ENCODE results near the gene PCDHAC2.

The PCDHAC2 gene

DNA sequence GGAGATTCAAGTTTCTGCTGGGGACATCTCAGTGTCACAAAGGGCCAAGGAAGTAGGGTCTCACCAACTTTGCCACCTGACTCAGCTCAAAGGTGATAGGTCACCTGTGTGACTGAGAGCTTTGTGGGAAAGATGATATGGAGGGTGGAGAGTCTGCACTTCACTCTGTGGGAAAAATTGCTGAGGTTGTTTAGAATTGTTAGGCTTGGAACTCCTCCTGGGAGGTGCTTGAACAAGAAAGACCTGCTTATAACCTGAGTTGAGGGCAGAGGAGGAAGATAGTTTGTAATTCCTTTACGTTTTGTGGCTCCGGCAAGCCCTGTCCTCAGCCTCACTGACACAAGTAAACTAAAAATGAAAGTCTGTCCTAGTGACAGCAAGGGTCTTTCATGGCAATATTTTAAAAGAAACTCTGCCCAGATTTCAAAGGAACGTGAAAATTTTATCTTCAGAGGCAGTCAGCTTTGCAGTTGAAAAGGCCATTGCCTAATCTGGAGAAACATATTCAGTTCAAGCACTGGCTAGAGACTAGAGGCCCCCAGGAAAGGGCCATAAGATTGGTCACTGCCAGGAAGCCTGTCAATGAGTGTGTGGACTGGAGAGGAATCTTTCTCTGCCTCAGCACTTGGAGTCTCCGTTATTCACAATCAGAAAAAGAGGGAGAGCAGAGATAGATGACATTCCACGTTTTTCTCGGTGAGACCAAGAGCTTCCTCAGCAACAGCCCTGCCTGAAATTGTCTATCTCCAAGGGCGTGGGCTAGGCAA is 23.2 kb downstream of the PCDHAC2 start:
- TF ChIP-seq, protein P1, sequence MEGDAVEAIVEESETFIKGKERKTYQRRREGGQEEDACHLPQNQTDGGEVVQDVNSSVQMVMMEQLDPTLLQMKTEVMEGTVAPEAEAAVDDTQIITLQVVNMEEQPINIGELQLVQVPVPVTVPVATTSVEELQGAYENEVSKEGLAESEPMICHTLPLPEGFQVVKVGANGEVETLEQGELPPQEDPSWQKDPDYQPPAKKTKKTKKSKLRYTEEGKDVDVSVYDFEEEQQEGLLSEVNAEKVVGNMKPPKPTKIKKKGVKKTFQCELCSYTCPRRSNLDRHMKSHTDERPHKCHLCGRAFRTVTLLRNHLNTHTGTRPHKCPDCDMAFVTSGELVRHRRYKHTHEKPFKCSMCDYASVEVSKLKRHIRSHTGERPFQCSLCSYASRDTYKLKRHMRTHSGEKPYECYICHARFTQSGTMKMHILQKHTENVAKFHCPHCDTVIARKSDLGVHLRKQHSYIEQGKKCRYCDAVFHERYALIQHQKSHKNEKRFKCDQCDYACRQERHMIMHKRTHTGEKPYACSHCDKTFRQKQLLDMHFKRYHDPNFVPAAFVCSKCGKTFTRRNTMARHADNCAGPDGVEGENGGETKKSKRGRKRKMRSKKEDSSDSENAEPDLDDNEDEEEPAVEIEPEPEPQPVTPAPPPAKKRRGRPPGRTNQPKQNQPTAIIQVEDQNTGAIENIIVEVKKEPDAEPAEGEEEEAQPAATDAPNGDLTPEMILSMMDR (conservative IDR thresholded peaks at IDR 0.05; ENCODE audit: low read depth) = no peak
- H3K27ac ChIP-seq = no peak overlapping the region
- POLR2A ChIA-PET (ENCODE audit: low non-redundant PET) = interaction anchor here (0.7 kb wide), 1 partner anchor 46 kb away, joined by 3 read pairs; no protein-coding TSS in a partner anchor
- DNase-seq (ENCODE audit: low spot score) = no peak
- CTCF ChIA-PET = interaction anchor here (0.5 to 0.6 kb wide), 3 partner anchors 9 to 1356 kb away, joined by 3 to 6 read pairs (median 4); partner anchors contain the start of gene PCDHA11

DNA sequence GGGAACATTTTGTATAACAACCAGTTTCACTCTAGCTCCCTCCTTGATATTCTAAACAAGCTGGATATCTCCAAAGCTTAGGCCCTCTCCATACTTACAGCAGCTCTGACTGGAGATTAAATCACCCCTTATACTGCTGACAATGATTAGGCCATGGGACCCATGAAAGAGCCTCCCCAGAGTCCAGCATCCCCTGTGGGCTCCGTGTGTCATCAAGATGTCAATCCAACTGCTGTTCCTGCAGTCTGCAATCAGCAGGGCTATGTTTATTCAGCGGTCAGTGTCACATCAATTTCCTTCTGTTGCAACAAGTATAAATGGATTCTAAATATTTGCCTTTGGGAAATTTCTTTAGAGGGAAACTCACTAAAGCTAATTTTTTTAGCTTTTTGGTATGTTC is 26.6 kb downstream of the PCDHAC2 start:
- ChIA-PET POLR2A (ENCODE audit: low non-redundant PET) (no interaction called here), CTCF (no interaction called here)
- no peak overlapping the region for H3K27ac ChIP-seq
- DNase-seq (ENCODE audit: low spot score) = no peak
- TF ChIP-seq, protein P1 (conservative IDR thresholded peaks at IDR 0.05; ENCODE audit: low read depth) = no peak

DNA sequence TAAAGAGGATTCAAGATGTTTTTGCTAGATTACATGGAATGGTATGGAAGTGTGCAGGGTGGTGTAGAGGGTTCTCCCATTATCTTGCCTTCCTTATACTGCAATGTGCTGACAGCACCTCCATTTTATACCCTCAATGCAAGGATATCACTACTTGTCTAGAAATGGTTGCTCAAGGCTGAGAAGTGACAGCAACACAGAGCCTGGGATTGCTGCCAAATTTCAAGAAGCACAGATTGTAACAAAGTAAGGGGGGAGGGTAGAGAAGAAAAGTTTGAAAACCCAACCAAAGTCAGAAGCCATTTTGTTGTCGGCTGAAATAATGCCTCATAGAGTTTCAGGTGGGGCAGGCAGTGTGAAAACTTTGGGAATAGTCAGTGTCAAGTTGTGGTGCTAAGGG is 29.8 kb downstream of the PCDHAC2 start:
- no peak for DNase-seq (ENCODE audit: low spot score)
- TF ChIP-seq, protein P1 (conservative IDR thresholded peaks at IDR 0.05; ENCODE audit: low read depth) = no peak
- CTCF ChIA-PET = no interaction called here
- POLR2A ChIA-PET (ENCODE audit: low non-redundant PET) = no interaction called here
- H3K27ac ChIP-seq = no peak overlapping the region

DNA sequence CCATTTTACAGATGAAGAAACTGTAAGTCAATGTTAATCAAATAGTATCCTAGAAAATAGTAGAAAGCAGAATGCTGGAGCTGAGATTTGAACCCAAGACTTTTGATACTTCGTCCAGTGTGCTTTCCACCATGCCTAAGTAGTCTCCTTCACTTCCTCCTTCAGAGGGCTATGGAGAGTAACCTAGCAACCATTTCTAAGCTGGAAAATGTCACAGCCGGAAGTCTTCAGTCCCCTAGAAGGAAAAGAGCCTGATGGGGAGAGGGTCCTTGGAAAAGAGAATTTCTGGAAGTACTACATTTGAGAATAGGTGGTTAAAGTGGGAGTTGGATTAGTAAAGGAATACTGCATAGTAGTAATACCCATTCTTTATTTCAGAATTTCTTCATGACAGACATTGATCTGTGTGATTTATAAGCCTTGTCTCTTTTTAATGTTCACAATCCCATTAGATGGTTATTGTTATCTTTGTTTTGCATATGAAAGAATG is 32.7 kb downstream of the PCDHAC2 start:
- ChIA-PET CTCF (interaction anchor here (0.6 to 3.1 kb wide), 3 partner anchors 40 to 122 kb away, joined by 3 to 12 read pairs (median 3); partner anchors contain the start of gene PCDHAC1), POLR2A (ENCODE audit: low non-redundant PET) (no interaction called here)
- TF ChIP-seq, protein P1 (conservative IDR thresholded peaks at IDR 0.05; ENCODE audit: low read depth) = no peak
- no peak for DNase-seq (ENCODE audit: low spot score)
- H3K27ac ChIP-seq = no peak overlapping the region

DNA sequence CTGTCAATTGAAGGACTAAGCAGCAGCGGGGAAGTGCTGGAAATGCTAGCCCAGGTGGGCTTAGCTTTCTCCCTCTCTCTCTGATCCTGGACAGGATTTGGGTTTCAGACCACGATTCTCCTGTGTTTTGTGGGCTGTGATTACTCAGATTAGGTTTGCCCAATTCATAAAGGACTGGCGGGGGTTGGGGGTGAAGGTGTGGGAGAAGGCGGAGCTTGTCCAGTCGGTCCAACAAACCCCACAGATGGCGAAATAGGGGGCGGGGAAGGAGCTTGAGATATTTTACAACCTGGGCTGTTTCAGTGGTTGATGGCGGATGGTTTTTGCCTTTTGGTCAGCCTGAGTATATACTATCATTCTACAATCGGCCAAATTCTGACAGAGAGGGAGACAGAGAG is 35.2 kb downstream of the PCDHAC2 start:
- TF ChIP-seq, protein P1 (conservative IDR thresholded peaks at IDR 0.05; ENCODE audit: low read depth) = no peak
- peak overlapping the region; percentile 98 for H3K27ac ChIP-seq
- ChIA-PET POLR2A (ENCODE audit: low non-redundant PET) (no interaction called here), CTCF (interaction anchor here (0.6 to 3.1 kb wide), 3 partner anchors 75 to 566 kb away, joined by 3 to 12 read pairs (median 3); partner anchors contain the start of gene PCDHAC1)
- peak; percentile 96 for DNase-seq (ENCODE audit: low spot score)

DNA sequence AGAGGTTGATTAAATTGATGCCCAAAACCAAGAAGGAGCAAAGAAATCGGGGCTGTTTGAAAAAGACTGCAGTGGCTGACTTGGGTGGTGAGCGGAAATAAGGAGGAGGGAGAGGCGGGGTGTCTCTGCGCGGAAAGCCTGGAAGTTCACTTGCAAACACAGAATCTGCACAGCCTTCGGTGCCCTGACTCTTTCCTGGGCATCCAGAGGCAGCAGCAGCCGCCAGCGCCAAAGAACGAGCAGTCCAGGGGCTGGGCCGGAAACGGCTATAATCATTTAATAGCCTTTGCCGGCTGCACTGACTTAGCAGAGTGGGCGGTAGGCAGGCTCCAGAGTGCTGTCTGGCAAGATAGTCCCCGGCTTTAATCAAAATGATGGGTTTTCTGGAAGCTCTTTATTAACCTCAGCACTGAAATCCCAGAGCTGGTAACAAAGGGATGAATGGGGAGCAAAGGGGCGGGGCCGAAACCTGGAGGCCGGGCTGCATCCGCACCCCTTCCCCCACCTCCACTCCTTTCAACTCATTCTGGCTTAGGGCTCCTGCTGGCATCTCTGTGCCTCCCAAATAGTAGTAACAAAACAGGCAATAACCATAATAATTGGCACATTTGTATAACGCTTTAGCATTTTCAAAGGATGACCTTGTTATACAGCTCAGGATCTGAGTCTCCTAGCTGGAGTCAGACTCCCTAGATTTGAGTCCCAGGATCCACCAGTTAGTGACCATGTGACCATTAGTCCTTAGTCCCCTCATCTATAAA is 35.7 kb downstream of the PCDHAC2 start:
- peak overlapping the region; percentile 98 for H3K27ac ChIP-seq
- TF ChIP-seq, protein P1 (conservative IDR thresholded peaks at IDR 0.05; ENCODE audit: low read depth) = no peak
- ChIA-PET CTCF (interaction anchor here (0.6 to 3.1 kb wide), 3 partner anchors 76 to 511 kb away, joined by 3 to 12 read pairs (median 3); partner anchors contain the start of gene PCDHAC1), POLR2A (ENCODE audit: low non-redundant PET) (no interaction called here)
- peak; percentile 72 for DNase-seq (ENCODE audit: low spot score)

Data from RWPE1 (cell line).